Panc1 (cell line): ENCODE results near the gene OSBP2.

Source experiments
- CTCF ChIP-seq: fragments of 450-650 bp; IDR thresholded peaks from 2 replicates; pipeline ENCODE4 v1.5.1; 2017; ENCODE audit warnings: mild to moderate bottlenecking
- POLR2AphosphoS5 ChIP-seq: IDR thresholded peaks from 2 replicates; pipeline ENCODE4 v1.6.1; 2012; ENCODE audit warnings: mild to moderate bottlenecking, low read depth, low read length, moderate library complexity

GRCh38 chr22:30754521-30754920, 59.8 kb downstream of the OSBP2 start:
- TF ChIP-seq POLR2AphosphoS5, result no peak
- TF ChIP-seq CTCF, result no peak
